ENCODE data around the gene CDK19.

Gene CDK19

DNA sequence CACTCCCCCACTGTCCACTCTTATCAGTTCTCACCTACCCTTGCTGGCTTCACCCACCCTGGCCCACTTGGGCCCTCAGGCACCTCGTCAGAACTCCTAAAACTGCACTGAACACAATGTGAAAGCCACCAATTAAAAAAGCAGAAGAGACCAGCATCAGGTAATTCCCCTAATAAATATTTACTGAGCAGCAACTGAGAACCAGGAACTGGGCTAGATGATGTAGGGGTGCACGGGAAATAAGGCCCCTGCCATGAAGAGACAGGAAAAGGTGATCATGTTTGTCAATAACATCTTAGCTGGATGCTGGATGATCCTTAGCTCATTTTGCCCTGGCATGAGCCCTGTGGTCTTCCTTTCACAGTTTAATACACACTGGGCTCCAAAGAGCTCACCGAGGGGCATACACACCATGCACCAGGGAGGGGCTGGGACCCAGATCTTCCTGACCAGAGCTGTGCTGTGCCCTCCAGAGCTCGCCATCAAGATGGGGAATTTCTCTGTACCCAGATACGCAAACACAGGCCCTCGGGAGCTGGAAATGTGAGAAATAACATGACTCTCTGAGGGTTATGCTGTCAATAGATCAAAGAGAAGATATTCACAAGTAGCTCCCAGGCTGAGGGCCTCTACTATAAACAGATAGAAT, 225.3 kb downstream of the CDK19 start:
- no peak for ATAC-seq
- TF ChIP-seq, protein P1, sequence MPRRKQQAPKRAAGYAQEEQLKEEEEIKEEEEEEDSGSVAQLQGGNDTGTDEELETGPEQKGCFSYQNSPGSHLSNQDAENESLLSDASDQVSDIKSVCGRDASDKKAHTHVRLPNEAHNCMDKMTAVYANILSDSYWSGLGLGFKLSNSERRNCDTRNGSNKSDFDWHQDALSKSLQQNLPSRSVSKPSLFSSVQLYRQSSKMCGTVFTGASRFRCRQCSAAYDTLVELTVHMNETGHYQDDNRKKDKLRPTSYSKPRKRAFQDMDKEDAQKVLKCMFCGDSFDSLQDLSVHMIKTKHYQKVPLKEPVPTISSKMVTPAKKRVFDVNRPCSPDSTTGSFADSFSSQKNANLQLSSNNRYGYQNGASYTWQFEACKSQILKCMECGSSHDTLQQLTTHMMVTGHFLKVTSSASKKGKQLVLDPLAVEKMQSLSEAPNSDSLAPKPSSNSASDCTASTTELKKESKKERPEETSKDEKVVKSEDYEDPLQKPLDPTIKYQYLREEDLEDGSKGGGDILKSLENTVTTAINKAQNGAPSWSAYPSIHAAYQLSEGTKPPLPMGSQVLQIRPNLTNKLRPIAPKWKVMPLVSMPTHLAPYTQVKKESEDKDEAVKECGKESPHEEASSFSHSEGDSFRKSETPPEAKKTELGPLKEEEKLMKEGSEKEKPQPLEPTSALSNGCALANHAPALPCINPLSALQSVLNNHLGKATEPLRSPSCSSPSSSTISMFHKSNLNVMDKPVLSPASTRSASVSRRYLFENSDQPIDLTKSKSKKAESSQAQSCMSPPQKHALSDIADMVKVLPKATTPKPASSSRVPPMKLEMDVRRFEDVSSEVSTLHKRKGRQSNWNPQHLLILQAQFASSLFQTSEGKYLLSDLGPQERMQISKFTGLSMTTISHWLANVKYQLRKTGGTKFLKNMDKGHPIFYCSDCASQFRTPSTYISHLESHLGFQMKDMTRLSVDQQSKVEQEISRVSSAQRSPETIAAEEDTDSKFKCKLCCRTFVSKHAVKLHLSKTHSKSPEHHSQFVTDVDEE (CRISPR knock-in tag; IDR thresholded peaks at IDR 0.05): no peak
- no peak for TF ChIP-seq BACH2 (CRISPR knock-in tag; IDR thresholded peaks at IDR 0.05; ENCODE audit: borderline replicate concordance)
- no peak for TF ChIP-seq GLIS3 (CRISPR knock-in tag; IDR thresholded peaks at IDR 0.05)
- TF ChIP-seq, protein P2, sequence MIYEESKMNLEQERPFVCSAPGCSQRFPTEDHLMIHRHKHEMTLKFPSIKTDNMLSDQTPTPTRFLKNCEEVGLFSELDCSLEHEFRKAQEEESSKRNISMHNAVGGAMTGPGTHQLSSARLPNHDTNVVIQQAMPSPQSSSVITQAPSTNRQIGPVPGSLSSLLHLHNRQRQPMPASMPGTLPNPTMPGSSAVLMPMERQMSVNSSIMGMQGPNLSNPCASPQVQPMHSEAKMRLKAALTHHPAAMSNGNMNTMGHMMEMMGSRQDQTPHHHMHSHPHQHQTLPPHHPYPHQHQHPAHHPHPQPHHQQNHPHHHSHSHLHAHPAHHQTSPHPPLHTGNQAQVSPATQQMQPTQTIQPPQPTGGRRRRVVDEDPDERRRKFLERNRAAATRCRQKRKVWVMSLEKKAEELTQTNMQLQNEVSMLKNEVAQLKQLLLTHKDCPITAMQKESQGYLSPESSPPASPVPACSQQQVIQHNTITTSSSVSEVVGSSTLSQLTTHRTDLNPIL (CRISPR knock-in tag; IDR thresholded peaks at IDR 0.05; ENCODE audit: low read depth): no peak
- TF ChIP-seq SNAI2 (CRISPR knock-in tag; IDR thresholded peaks at IDR 0.05): no peak
- TF ChIP-seq RARB (CRISPR knock-in tag; IDR thresholded peaks at IDR 0.05): no peak
- TF ChIP-seq ZNF70 (CRISPR knock-in tag; IDR thresholded peaks at IDR 0.05): no peak
- TF ChIP-seq, protein P3, sequence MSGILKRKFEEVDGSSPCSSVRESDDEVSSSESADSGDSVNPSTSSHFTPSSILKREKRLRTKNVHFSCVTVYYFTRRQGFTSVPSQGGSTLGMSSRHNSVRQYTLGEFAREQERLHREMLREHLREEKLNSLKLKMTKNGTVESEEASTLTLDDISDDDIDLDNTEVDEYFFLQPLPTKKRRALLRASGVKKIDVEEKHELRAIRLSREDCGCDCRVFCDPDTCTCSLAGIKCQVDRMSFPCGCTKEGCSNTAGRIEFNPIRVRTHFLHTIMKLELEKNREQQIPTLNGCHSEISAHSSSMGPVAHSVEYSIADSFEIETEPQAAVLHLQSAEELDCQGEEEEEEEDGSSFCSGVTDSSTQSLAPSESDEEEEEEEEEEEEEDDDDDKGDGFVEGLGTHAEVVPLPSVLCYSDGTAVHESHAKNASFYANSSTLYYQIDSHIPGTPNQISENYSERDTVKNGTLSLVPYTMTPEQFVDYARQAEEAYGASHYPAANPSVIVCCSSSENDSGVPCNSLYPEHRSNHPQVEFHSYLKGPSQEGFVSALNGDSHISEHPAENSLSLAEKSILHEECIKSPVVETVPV (CRISPR knock-in tag; IDR thresholded peaks at IDR 0.05): no peak
- no peak for TF ChIP-seq OSR1 (CRISPR knock-in tag; IDR thresholded peaks at IDR 0.05)

DNA sequence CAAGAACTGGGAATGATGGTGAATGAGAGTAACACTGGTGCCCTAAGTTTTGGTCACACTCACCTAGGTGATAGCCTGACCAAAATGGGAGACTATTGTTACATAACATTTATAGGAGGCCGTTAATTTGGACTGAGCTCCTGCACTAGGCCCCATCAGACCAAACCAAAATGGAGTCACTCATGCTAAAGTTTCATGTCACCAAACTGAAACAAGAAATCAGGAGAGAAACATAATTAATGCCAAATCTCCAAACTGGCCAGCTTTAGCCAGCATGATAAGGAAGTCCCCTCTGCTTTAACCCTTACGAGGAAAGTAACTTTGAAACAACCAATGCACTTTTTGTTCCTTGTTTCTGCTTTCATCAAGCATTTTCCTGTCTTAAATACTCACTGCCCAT, 227.9 kb downstream of the CDK19 start:
- TF ChIP-seq ESRRG (CRISPR knock-in tag; IDR thresholded peaks at IDR 0.05) (no peak), TOX (CRISPR knock-in tag; IDR thresholded peaks at IDR 0.05; ENCODE audit: borderline replicate concordance) (no peak), ZC3H10 (CRISPR knock-in tag; IDR thresholded peaks at IDR 0.05) (no peak), RARB (CRISPR knock-in tag; IDR thresholded peaks at IDR 0.05) (no peak), POU6F1 (CRISPR knock-in tag; IDR thresholded peaks at IDR 0.05; ENCODE audit: borderline replicate concordance, low read depth) (no peak), PATZ1 (CRISPR knock-in tag; IDR thresholded peaks at IDR 0.05; ENCODE audit: borderline replicate concordance) (no peak), OSR1 (CRISPR knock-in tag; IDR thresholded peaks at IDR 0.05) (no peak), PPARA (CRISPR knock-in tag; IDR thresholded peaks at IDR 0.05; ENCODE audit: borderline replicate concordance) (no peak), BACH2 (CRISPR knock-in tag; IDR thresholded peaks at IDR 0.05; ENCODE audit: borderline replicate concordance) (no peak), ZNF565 (CRISPR knock-in tag; conservative IDR thresholded peaks at IDR 0.05; ENCODE audit: low read depth) (no peak), ZNF8 (CRISPR knock-in tag; IDR thresholded peaks at IDR 0.05) (no peak), ZFP30 (CRISPR knock-in tag; IDR thresholded peaks at IDR 0.05) (no peak), GLIS3 (CRISPR knock-in tag; IDR thresholded peaks at IDR 0.05) (no peak)
- TF ChIP-seq, protein P3 (CRISPR knock-in tag; IDR thresholded peaks at IDR 0.05): no peak
- TF ChIP-seq, protein P1 (CRISPR knock-in tag; IDR thresholded peaks at IDR 0.05): no peak
- no peak for ATAC-seq
